Spinal cord (tissue), 10 donors: ENCODE measurements around the gene PPP2R3A. TPM values are rescaled to one million over a fixed set of nuclear protein-coding genes. Genes with fewer than 3 reads are reported as not detected.
"Not testable (repeated sequence)": the region's sequence is repeated elsewhere in the genome, so short reads cannot be mapped to it uniquely, and the experiment has no call there.

Source experiments
- DNase-seq, 6 donors: peaks; one replicate each; pipeline versions ENCODE4 v3.0.0 to v3.0.0-alpha.2; 2013 to 2015; ENCODE audit warnings: low spot score in 6 of 6, low read depth in 4 of 6
- H3K27ac ChIP-seq: one replicate; pipeline ENCODE4 v1.5.1; 2013; ENCODE audit warnings: low read depth, low read length, control low read depth
- H3K27me3 ChIP-seq: one replicate; pipeline ENCODE4 v1.6.1; 2013; ENCODE audit warnings: low read length; ENCODE audit not compliant: control insufficient read depth, insufficient read depth
- H3K36me3 ChIP-seq: one replicate; pipeline ENCODE4 v1.6.1; 2013; ENCODE audit warnings: low read length; ENCODE audit not compliant: control insufficient read depth, insufficient read depth
- H3K4me1 ChIP-seq: one replicate; pipeline ENCODE4 v1.6.1; 2013; ENCODE audit warnings: low read length; ENCODE audit not compliant: control insufficient read depth, insufficient read depth
- H3K4me3 ChIP-seq: one replicate; pipeline ENCODE4 v1.5.1; 2013; ENCODE audit warnings: low read depth, low read length, control low read depth
- H3K9me3 ChIP-seq: one replicate; pipeline ENCODE4 v1.6.1; 2013; ENCODE audit warnings: low read length; ENCODE audit not compliant: control insufficient read depth, insufficient read depth
- WGBS: methylation state at CpG from one replicate; pipeline ENCODE4 v1.1.5; 2013; ENCODE audit warnings: missing lambda C conversion rate; ENCODE audit not compliant: insufficient coverage; 5-methylcytosine and 5-hydroxymethylcytosine counted together
- polyA plus RNA-seq, 2 donors: library from polyadenylated mRNA; unstranded; fragments of 120-200 nt; gene quantifications; one replicate each; pipeline ENCODE4 v1.2.1, GENCODE V29; 2013; ENCODE audit not compliant: insufficient read length in 2 of 2
- total RNA-seq, 2 donors: library from RNA; depleted of rRNA in 1 of 2; stranded (reverse); fragments of 120-200 nt in 1 of 2; fragments of >200 nt in 1 of 2; gene quantifications; one replicate each; pipeline versions ENCODE4 v1.2.3 to v1.2.4, GENCODE V29; 2013 to 2014
- donor health status: healthy.

Gene PPP2R3A
- total and polyA plus RNA-seq, 4 donors: 13.1 to 21.4 (median 19.3) TPM

GRCh38 chr3:136136454-136136853 lies 170.9 kb downstream of the PPP2R3A start:
- Histone ChIP-seq H3K4me3 (no peak overlapping the region), H3K36me3 (peaks cover 3% of the 10 kb centered on the region), H3K9me3 (no peaks in the 10 kb centered on the region), H3K27me3 (no peaks in the 10 kb centered on the region), H3K27ac (no peak overlapping the region), H3K4me1 (no peaks in the 10 kb centered on the region)
- WGBS: 35% methylated on average over 2 of the region's 2 CpGs
- no peak for DNase-seq

GRCh38 chr3:136141291-136141785 lies 175.8 kb downstream of the PPP2R3A start:
- H3K4me1 ChIP-seq: no peaks in the 10 kb centered on the region
- H3K4me3 ChIP-seq: no peak overlapping the region
- H3K36me3 ChIP-seq: peaks cover 3% of the 10 kb centered on the region
- H3K9me3 ChIP-seq: no peaks in the 10 kb centered on the region
- no peaks in the 10 kb centered on the region for H3K27me3 ChIP-seq
- no peak overlapping the region for H3K27ac ChIP-seq
- DNase-seq: no peak

DNA sequence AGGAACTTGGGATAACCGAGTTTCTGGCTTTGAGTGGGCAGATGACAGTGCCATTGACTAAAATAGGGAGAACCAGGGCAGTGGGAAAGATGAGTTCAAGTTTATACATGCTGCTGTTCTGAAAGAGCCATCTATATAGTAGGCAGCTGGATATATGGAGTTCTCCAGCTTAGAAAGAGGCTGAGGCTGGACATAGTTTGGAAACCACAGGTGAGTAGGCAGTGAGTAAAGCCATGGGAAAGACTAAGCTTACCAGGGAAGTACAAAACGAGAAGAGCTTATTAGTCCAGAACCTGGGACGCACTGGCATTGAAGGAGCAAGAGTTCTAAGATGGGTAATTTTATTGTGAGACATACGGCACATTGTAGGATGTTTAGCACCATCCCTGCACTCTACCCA lies 176.4 kb downstream of the PPP2R3A start:
- DNase-seq: no peak
- no peaks in the 10 kb centered on the region for H3K4me1 ChIP-seq
- H3K36me3 ChIP-seq: peaks cover 3% of the 10 kb centered on the region
- no peak overlapping the region for H3K27ac ChIP-seq
- WGBS: 75% methylated on average over 2 of the region's 4 CpGs
- H3K9me3 ChIP-seq: no peaks in the 10 kb centered on the region
- no peak overlapping the region for H3K4me3 ChIP-seq
- H3K27me3 ChIP-seq: no peaks in the 10 kb centered on the region

- Histone ChIP-seq H3K36me3 (peaks cover 3% of the 10 kb centered on the region), H3K27me3 (no peaks in the 10 kb centered on the region), H3K4me1 (no peaks in the 10 kb centered on the region), H3K27ac (no peak overlapping the region), H3K4me3 (no peak overlapping the region), H3K9me3 (no peaks in the 10 kb centered on the region)
- 58% methylated on average over 2 of the region's 3 CpGs for WGBS
- peak in 1 of 6 donors; percentile 12 for DNase-seq
Observed at GRCh38 chr3:136142592-136142991, 177.1 kb downstream of the PPP2R3A start.

DNA sequence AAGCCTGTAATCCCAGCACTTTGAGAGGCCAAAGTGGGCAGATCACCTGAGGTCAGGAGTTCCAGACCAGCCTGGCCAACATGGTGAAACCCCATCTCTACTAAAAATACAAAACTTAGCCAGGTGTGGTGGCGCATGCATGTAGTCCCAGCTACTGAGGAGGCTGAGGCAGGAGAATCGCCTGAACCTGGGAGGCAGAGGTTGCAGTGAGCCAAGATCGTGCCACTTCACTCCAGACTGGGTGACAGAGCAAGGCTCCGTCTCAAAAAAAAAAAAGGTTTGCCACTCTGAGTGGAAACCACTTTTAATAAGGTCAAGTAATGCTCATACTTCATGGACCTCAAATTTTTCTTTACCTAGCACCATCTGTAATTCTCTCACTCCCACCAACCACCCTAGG lies 178.9 kb downstream of the PPP2R3A start:
- DNase-seq: not testable (repeated sequence)

GRCh38 chr3:136146981-136147729 lies 181.6 kb downstream of the PPP2R3A start:
- H3K9me3 ChIP-seq: no peaks in the 10 kb centered on the region
- no peaks in the 10 kb centered on the region for H3K27me3 ChIP-seq
- H3K4me1 ChIP-seq: no peaks in the 10 kb centered on the region
- no peak for DNase-seq
- no peak overlapping the region for H3K27ac ChIP-seq
- no peak overlapping the region for H3K4me3 ChIP-seq
- no peaks in the 10 kb centered on the region for H3K36me3 ChIP-seq
- WGBS: 97% methylated on average over 4 of the region's 6 CpGs

More for the DNA sequence above, 178.9 kb downstream of the PPP2R3A start:
- H3K27ac ChIP-seq, H3K4me1 ChIP-seq, H3K27me3 ChIP-seq, H3K36me3 ChIP-seq, H3K4me3 ChIP-seq, H3K9me3 ChIP-seq: not testable (repeated sequence)
- WGBS: 100% methylated on average over 4 of the region's 4 CpGs

DNA sequence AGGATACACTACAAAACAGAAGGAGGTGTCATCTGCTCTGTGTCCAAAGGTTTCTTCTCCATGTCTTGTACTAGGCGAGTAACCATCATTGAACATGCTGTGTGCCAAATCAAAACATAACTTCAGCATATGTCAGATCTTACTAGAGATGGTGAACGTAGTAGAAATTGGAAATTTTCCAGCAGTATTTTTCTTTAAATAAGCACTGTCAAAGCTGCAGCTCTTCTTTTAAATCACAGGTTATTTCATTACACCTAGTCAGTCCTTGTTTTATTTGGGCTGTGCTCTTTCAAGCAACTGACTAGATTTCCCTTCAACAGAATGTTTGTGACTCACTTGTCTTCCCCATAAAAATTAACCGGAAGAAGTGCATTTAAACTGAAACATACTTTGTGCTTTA lies 184.1 kb downstream of the PPP2R3A start:
- no peak overlapping the region for H3K4me3 ChIP-seq
- H3K9me3 ChIP-seq: no peaks in the 10 kb centered on the region
- H3K4me1 ChIP-seq: no peaks in the 10 kb centered on the region
- no peak overlapping the region for H3K27ac ChIP-seq
- H3K36me3 ChIP-seq: no peaks in the 10 kb centered on the region
- no peaks in the 10 kb centered on the region for H3K27me3 ChIP-seq
- no peak for DNase-seq
- WGBS: no CpG with 5 or more reads among the region's 3 CpGs

GRCh38 chr3:136151219-136151618 lies 185.7 kb downstream of the PPP2R3A start:
- Histone ChIP-seq H3K27ac (no peak overlapping the region), H3K4me1 (no peaks in the 10 kb centered on the region), H3K27me3 (no peaks in the 10 kb centered on the region), H3K36me3 (peaks cover 2% of the 10 kb centered on the region), H3K9me3 (no peaks in the 10 kb centered on the region), H3K4me3 (no peak overlapping the region)
- DNase-seq: no peak
- WGBS: 83% methylated on average over 9 of the region's 10 CpGs

- no peak overlapping the region for H3K4me3 ChIP-seq
- peaks cover 2% of the 10 kb centered on the region for H3K36me3 ChIP-seq
- H3K9me3 ChIP-seq: no peaks in the 10 kb centered on the region
- no peaks in the 10 kb centered on the region for H3K27me3 ChIP-seq
- H3K4me1 ChIP-seq: no peaks in the 10 kb centered on the region
- no CpG with 5 or more reads among the region's 4 CpGs for WGBS
- no peak for DNase-seq
- no peak overlapping the region for H3K27ac ChIP-seq
Observed at GRCh38 chr3:136152176-136152843, 186.8 kb downstream of the PPP2R3A start.

DNA sequence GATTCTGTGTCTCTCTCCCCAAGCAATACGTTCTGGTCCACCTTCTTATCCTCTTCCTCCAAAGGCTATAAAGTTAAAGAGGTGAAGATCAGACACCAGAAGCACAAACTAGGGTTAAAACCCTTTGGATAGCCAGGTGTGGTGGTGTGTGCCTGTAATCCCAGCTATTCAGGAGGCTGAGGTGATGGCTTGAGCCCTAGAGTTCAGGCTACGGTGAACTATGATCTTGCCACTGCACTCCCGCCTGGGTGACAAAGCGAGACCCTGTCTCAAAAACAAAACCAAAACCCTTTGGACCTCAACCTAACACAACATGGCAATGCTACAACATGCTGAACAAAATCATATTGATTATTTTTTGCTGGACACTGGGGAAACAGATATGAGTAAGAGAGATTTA lies 187.4 kb downstream of the PPP2R3A start:
- H3K9me3 ChIP-seq: no peaks in the 10 kb centered on the region
- no peak overlapping the region for H3K4me3 ChIP-seq
- WGBS: no CpG with 5 or more reads among the region's 4 CpGs
- peaks cover 2% of the 10 kb centered on the region for H3K36me3 ChIP-seq
- H3K27ac ChIP-seq: no peak overlapping the region
- H3K4me1 ChIP-seq: no peaks in the 10 kb centered on the region
- H3K27me3 ChIP-seq: no peaks in the 10 kb centered on the region
- DNase-seq: no peak
